Neuron (in vitro differentiated cells): Measurements from ENCODE around the gene CDH4.

Source experiments
- H2AFZ ChIP-seq: one replicate; pipeline ENCODE4 v1.6.1; 2013; ENCODE audit warnings: low read depth, mild to moderate bottlenecking, inconsistent platforms, low read length, moderate library complexity
- H3K27me3 ChIP-seq: one replicate; pipeline ENCODE4 v1.6.1; 2013; ENCODE audit warnings: low read length; ENCODE audit not compliant: insufficient read depth
- H3K36me3 ChIP-seq: one replicate; pipeline ENCODE4 v1.6.1; 2013; ENCODE audit warnings: low read length; ENCODE audit not compliant: insufficient read depth
- H3K4me1 ChIP-seq: one replicate; pipeline ENCODE4 v1.6.1; 2013; ENCODE audit warnings: low read length; ENCODE audit not compliant: insufficient read depth
- H3K4me3 ChIP-seq: 2 replicates; pipeline ENCODE4 v1.5.1; 2013; ENCODE audit warnings: mild to moderate bottlenecking, low read length, moderate library complexity
- H3K9me3 ChIP-seq: one replicate; pipeline ENCODE4 v1.6.1; 2013; ENCODE audit warnings: low read length

CDH4 gene

GRCh38 chr20:61251529-61252393, at the start of gene CDH4:
CDH4 (plus strand) TSS chr20:61252261.
- H3K4me3 ChIP-seq = peak within 1 kb of the TSS; percentile 58
- H3K27me3 ChIP-seq = peaks cover 15% of the 10 kb centered on the region
- H3K9me3 ChIP-seq = no peaks in the 10 kb centered on the region
- H3K36me3 ChIP-seq = peaks cover 12% of the 10 kb centered on the region
- H2AFZ ChIP-seq = peak within 1 kb of the TSS; percentile 64
- peaks cover 12% of the 10 kb centered on the region for H3K4me1 ChIP-seq

- H3K4me3 ChIP-seq = no peak overlapping the region
- no peaks in the 10 kb centered on the region for H3K9me3 ChIP-seq
- H3K36me3 ChIP-seq = no peaks in the 10 kb centered on the region
- H3K27me3 ChIP-seq = peaks cover 2% of the 10 kb centered on the region
- H2AFZ ChIP-seq = no peak overlapping the region
- no peaks in the 10 kb centered on the region for H3K4me1 ChIP-seq
Measured at GRCh38 chr20:61203320-61203719, 48.7 kb upstream of the CDH4 start.

GRCh38 chr20:61204206-61204605, 47.9 kb upstream of the CDH4 start:
- H3K27me3 ChIP-seq = peaks cover 2% of the 10 kb centered on the region
- H3K4me1 ChIP-seq = no peaks in the 10 kb centered on the region
- no peaks in the 10 kb centered on the region for H3K9me3 ChIP-seq
- no peaks in the 10 kb centered on the region for H3K36me3 ChIP-seq
- no peak overlapping the region for H3K4me3 ChIP-seq
- no peak overlapping the region for H2AFZ ChIP-seq

GRCh38 chr20:61205769-61206168, 46.3 kb upstream of the CDH4 start:
- Histone ChIP-seq H2AFZ (no peak overlapping the region), H3K4me1 (no peaks in the 10 kb centered on the region), H3K27me3 (peaks cover 2% of the 10 kb centered on the region), H3K36me3 (no peaks in the 10 kb centered on the region), H3K9me3 (no peaks in the 10 kb centered on the region), H3K4me3 (no peak overlapping the region)

- H3K4me1 ChIP-seq = no peaks in the 10 kb centered on the region
- H3K36me3 ChIP-seq = no peaks in the 10 kb centered on the region
- peaks cover 13% of the 10 kb centered on the region for H3K27me3 ChIP-seq
- H3K4me3 ChIP-seq = no peak overlapping the region
- H2AFZ ChIP-seq = no peak overlapping the region
- H3K9me3 ChIP-seq = no peaks in the 10 kb centered on the region
Measured at GRCh38 chr20:61210862-61211261, 41.2 kb upstream of the CDH4 start.

- no peaks in the 10 kb centered on the region for H3K4me1 ChIP-seq
- H3K9me3 ChIP-seq = no peaks in the 10 kb centered on the region
- H3K36me3 ChIP-seq = no peaks in the 10 kb centered on the region
- H3K27me3 ChIP-seq = peaks cover 4% of the 10 kb centered on the region
- no peak overlapping the region for H2AFZ ChIP-seq
- no peak overlapping the region for H3K4me3 ChIP-seq
Measured at GRCh38 chr20:61217848-61218247, 34.2 kb upstream of the CDH4 start.

GRCh38 chr20:61219021-61219431, 33.0 kb upstream of the CDH4 start:
- no peaks in the 10 kb centered on the region for H3K4me1 ChIP-seq
- no peak overlapping the region for H3K4me3 ChIP-seq
- H3K36me3 ChIP-seq = no peaks in the 10 kb centered on the region
- H3K9me3 ChIP-seq = no peaks in the 10 kb centered on the region
- peaks cover 4% of the 10 kb centered on the region for H3K27me3 ChIP-seq
- H2AFZ ChIP-seq = no peak overlapping the region

- H3K4me3 ChIP-seq = no peak overlapping the region
- no peaks in the 10 kb centered on the region for H3K4me1 ChIP-seq
- no peaks in the 10 kb centered on the region for H3K9me3 ChIP-seq
- H2AFZ ChIP-seq = no peak overlapping the region
- H3K36me3 ChIP-seq = no peaks in the 10 kb centered on the region
- H3K27me3 ChIP-seq = peaks cover 4% of the 10 kb centered on the region
Measured at GRCh38 chr20:61220131-61220530, 31.9 kb upstream of the CDH4 start.

- Histone ChIP-seq H3K4me1 (no peaks in the 10 kb centered on the region), H3K27me3 (peaks cover 4% of the 10 kb centered on the region), H3K4me3 (no peak overlapping the region), H3K9me3 (no peaks in the 10 kb centered on the region), H2AFZ (no peak overlapping the region), H3K36me3 (no peaks in the 10 kb centered on the region)
Measured at GRCh38 chr20:61220626-61221325, 31.3 kb upstream of the CDH4 start.

GRCh38 chr20:61222699-61223098, 29.4 kb upstream of the CDH4 start:
- Histone ChIP-seq H3K27me3 (peaks cover 4% of the 10 kb centered on the region), H3K4me3 (no peak overlapping the region)

GRCh38 chr20:61223121-61223520, 28.9 kb upstream of the CDH4 start:
- Histone ChIP-seq H3K4me3 (no peak overlapping the region), H3K4me1 (no peaks in the 10 kb centered on the region), H3K36me3 (no peaks in the 10 kb centered on the region), H2AFZ (no peak overlapping the region), H3K9me3 (no peaks in the 10 kb centered on the region), H3K27me3 (peaks cover 4% of the 10 kb centered on the region)

More at GRCh38 chr20:61222699-61223098, 29.4 kb upstream of the CDH4 start:
- Histone ChIP-seq H3K36me3 (no peaks in the 10 kb centered on the region), H3K9me3 (no peaks in the 10 kb centered on the region), H3K4me1 (no peaks in the 10 kb centered on the region), H2AFZ (no peak overlapping the region)

GRCh38 chr20:61230166-61230565, 21.9 kb upstream of the CDH4 start:
- Histone ChIP-seq H3K4me1 (no peaks in the 10 kb centered on the region), H3K36me3 (no peaks in the 10 kb centered on the region), H3K27me3 (no peaks in the 10 kb centered on the region), H3K9me3 (peaks cover 6% of the 10 kb centered on the region), H3K4me3 (no peak overlapping the region), H2AFZ (no peak overlapping the region)

DNA sequence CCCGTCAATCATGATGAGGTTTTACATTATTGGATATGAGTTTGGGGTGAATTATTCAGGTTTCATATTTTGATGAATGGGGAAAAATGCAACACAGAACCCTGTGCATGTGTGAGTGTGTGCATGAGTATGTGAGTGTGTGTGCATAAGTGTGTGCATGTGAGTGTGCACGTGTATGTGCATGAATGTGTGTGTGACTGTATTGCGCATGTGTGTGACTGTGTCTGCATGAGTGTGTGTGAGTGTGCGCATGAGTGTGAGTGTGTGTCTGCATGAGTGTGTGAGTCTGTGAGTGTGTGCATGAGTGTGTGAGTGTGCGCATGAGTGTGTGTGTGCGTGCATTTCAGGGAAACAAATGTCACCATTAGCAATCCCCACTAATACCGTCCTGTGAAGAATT, 18.5 kb upstream of the CDH4 start:
- Histone ChIP-seq H3K4me1 (no peaks in the 10 kb centered on the region), H3K9me3 (peaks cover 6% of the 10 kb centered on the region), H3K27me3 (peaks cover 3% of the 10 kb centered on the region), H3K4me3 (no peak overlapping the region), H3K36me3 (no peaks in the 10 kb centered on the region), H2AFZ (no peak overlapping the region)
